ENCODE measurements around the gene WWOX.

Gene WWOX

DNA sequence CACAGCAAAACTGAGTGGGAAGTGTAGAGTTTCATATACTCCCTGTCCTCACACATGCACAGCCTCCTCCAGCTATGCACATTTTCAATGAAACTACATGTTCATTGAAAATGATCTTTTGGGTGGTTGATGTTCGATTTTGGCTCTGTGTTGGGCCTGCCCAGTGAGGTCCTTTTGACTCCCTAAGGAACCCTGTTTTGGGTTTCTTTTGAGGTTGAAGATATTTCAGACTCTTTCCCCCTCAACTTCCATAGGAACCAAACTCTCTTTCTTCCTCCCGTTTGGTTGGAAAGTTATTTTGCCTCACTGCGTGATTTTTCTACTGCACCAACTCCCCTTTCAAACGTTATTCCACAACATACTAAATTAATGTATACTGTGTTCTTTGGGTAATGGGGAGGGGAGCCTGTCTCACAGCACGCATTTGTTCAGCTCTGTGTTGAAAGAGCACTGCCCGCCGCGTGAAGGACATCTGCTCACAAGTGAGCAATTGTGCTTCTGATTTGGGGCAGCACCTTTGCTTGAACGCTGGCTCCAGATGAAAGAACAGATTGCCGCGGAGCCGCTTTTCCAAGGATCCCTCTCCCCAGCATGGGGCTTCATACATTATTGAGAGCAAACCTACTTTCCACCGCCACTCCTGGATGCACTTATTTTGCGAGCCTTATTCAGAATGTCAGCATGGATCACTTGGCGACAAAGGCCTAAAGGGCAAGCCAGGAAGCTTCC is 385.9 kb downstream of the WWOX start:
- in situ Hi-C loops (cut with HindIII; ENCODE audit: low sequenced_read_pairs): no loop called here

DNA sequence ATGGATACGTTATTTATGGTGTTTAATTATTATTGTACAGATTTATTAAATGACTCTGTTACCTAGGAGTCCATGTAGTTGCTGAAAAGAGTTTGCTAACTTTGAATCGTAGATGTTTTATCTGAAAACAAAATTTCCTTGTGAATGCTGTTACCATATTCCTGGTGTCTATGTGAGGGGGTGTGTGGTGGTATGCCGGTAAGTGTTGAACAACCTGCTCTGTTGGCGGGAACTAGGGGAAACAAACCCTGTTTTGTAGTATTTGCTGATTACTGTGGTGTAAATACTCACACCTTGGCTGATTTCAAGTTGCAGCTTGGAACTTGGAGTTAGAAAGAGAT is 386.4 kb downstream of the WWOX start:
- in situ Hi-C loops (cut with HindIII; ENCODE audit: low sequenced_read_pairs): no loop called here

GRCh38 chr16:78487471-78487870 is 388.0 kb downstream of the WWOX start:
- in situ Hi-C loops (cut with HindIII; ENCODE audit: low sequenced_read_pairs): no loop called here

DNA sequence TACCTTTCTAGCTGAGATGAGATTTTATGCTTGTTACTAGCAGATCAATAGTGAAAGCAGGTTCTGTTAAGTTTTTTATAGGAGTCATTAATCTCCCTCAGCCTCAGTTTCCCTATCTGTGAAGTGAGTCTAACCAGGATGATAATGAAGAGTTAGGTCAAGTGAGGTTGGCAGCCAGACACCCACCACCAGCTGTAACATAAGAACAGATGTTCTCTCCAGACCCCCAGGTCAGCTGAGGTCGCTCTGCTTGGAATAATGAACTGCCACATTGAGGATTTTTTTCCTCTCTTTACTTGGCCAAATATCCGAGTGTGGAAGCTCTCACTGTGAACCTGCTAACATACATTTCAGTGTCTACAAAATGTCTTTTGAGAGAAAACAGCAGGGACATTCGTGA is 389.6 kb downstream of the WWOX start:
- in situ Hi-C loops (cut with HindIII; ENCODE audit: low sequenced_read_pairs): no loop called here

DNA sequence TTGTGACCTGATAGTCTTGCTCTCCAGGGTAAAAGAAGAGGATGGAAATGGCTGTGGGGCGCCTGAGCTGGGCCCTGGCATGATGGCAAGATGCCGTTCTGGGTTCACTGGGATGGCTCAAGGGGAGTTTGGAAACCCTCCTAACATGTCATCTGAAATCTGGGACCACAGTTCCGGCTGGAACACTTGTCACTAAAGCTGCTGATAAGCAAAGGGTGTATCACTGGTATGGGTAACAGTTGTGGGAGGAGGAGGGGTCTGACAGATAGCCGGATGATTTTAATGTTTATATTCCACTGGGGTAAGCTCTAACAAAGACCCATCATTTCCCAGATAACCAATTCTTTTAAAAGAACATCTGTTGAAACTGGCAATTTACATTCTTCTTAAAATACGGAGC is 390.2 kb downstream of the WWOX start:
- in situ Hi-C loops (cut with HindIII; ENCODE audit: low sequenced_read_pairs): no loop called here

DNA sequence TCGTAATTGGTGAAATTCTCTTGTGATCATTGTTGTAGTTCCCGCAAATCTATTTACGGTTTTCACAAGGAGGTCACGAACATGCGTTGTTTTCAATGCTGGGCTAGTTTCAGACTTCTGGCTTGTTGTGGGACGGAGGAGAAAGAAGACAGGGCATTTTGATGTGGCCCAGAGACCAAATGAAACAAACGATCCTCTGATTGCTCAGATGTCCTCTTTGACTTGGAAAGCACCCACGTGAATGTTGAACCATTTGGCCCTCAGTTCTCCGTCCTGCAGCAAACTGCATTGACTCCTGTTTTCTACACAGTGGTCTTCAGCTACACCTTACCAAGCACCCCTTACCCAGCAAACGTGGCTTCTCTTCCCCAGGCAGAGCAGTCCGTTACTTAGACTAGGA is 391.0 kb downstream of the WWOX start:
- in situ Hi-C loops (cut with HindIII; ENCODE audit: low sequenced_read_pairs): no loop called here

DNA sequence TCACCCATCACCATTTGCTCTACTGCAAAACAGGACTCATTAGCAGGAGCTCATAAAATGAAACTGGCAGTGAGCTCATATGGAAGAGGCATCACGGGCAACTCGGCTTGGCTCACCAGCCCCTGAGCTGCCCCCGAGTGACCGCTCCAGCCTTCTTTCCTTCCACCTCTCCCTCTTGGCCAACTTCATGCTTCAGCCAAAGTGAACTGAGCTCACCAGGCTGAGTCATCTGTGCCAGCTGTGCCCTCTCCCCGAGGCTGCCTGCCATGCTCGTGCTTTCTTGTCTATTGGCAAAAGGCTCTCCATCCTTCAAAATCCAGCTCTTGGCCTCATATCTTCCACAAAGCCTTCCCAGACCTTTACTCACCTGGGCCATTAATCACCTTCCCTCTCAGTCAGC is 391.4 kb downstream of the WWOX start:
- in situ Hi-C loops (cut with HindIII; ENCODE audit: low sequenced_read_pairs): no loop called here

GRCh38 chr16:78493573-78493972 is 394.1 kb downstream of the WWOX start:
- in situ Hi-C loops (cut with HindIII; ENCODE audit: low sequenced_read_pairs): no loop called here

DNA sequence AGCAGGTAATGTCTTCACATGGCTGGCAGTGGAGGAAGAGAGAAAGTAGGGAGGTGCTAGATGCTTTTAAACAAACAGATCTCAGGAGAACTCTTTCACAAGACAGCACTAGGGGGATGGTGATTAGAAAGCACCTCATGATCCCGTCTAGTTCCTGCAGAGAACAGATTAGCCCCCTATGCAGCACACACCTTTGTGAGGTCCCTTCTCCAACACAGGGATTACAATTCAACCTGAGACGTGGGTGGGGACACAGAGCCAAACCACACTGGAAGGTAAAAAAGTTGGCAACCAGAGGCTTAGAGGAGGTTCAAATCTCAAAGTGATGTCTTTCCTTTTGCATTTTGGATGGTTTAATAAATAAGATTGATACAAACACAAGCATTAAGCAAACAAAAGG is 394.7 kb downstream of the WWOX start:
- in situ Hi-C loops (cut with HindIII; ENCODE audit: low sequenced_read_pairs): no loop called here

DNA sequence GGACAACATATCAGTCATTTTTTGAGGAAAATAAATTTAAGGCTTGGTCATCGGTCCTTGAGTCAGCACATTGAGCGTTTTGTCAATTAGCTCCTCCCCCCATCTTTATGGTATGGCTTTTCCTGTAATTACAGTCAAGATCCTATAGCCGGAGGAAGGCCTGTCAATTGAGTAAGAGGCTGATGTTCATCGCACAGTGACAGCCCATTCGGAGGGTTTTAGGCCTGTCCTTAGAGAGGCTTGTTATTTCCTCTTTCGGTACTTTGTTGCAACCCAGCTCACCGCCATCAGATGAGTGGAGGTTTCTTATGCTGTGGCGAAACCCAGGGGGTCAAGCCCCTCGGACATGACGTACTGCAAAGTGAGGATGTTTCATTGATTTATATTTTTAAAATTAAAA is 395.2 kb downstream of the WWOX start:
- in situ Hi-C loops (cut with HindIII; ENCODE audit: low sequenced_read_pairs): no loop called here

DNA sequence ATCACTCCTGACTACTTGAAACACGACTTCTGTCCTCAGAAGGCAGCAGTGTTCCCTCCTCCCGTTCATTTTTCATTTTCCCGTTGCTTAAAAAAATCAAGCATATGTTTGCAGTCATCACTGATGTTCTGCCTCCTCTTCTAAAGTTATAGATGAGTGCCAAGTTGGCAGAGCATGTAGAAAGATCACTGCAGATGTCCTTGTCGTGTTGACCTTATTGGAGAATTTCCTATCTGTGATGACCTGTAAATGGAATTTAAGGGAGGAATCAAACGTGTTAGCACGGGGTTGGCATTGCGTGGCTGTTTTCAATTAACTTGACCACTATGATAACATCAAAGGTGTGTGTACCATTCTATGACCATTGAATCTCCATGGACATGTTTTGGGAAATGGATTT is 396.7 kb downstream of the WWOX start:
- in situ Hi-C loops (cut with HindIII; ENCODE audit: low sequenced_read_pairs): no loop called here

GRCh38 chr16:78499399-78499798 is 399.9 kb downstream of the WWOX start:
- in situ Hi-C loops (cut with HindIII; ENCODE audit: low sequenced_read_pairs): no loop called here

DNA sequence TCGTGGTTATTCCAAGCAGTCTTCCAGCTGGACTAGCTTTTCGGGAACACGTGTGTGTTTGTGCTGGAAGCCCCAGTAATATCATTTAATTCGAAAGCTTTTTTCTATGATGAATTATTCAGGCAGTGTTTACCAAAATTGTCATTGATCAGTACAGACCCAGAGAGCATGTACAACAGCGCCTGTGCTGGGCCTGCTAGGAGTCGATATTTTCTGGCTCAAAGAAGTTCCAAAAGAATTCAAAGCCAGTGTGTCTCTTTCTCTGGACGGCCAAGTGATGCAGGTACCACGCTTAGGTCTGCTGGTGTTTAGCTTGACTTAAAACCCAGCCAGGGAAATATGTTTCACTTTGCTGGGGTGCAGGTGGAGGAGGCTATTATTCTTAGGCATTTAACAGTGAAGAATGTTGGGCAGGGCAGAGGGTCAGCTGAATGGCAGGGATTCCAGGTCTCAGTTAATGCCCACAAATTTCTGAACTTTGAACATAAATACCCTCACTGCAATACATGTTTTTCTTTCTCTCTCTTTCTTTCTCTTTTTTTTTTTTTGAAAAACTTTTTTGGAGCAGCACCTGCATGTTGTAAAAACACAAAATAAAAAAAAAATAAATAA is 401.3 kb downstream of the WWOX start:
- in situ Hi-C loops (cut with HindIII; ENCODE audit: low sequenced_read_pairs): no loop called here

- in situ Hi-C loops (cut with HindIII; ENCODE audit: low sequenced_read_pairs): no loop called here
Observed at GRCh38 chr16:78501744-78502143, 402.3 kb downstream of the WWOX start.

GRCh38 chr16:78502812-78503350 is 403.4 kb downstream of the WWOX start:
- in situ Hi-C loops (cut with HindIII; ENCODE audit: low sequenced_read_pairs): no loop called here

DNA sequence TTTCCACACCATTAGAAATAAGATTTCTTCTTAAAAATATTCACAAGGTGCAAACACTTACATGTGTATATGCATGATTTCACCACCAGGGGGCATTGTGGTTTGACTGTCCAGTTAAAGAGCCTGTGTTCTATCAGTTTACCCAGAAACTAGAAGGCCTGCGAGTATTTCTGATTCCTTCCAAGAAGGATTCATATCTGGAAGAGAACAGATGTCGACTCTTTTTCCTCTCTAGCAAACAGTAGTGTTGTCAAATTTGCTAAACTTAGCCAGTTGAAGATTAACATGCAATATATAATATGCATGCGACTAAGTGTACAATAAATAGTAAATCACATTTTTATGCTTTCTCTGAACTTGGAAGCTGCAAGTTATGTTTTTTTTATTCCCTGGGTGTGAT is 404.1 kb downstream of the WWOX start:
- in situ Hi-C loops (cut with HindIII; ENCODE audit: low sequenced_read_pairs): no loop called here

DNA sequence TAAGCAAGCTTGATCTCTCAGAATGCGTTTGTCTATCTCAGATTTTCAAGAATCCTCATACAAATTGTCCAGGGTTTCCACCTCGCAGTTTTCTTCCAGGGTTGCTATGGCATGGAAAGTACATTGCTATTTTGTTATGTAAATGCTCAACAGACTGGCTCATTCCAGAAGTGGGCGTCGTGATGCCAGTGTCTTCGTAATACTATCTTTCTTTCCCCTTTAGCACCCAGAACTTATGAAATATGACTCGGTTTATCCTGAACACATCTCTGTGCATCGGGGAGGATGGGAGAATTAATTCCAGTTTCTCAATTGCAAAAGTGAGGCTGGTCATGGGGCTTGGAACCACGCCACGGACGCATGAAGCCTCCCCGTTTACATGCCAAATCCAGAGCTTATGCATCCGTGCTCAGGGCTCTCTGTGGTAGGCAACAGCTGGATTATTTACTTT is 405.0 kb downstream of the WWOX start:
- in situ Hi-C loops (cut with HindIII; ENCODE audit: low sequenced_read_pairs): no loop called here

DNA sequence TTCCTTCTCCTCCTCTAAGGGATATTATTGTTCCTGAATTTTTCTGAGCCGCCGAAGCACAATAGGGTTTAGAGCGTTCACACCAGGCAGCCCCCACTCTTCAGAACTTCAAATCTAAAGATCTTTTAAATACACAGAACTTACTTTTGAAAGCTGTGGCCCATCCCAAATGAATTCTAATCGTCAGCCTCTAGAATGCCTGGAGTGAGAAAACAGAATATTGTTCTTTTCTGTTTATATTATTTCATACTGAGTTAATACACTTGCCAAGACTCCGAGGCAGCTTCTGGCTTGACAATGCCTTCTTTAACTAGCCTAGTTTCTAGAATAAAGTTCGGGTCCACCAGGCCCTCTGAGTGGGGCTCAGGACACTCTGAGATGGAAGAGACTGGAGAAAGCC is 405.6 kb downstream of the WWOX start:
- in situ Hi-C loops (cut with HindIII; ENCODE audit: low sequenced_read_pairs): no loop called here

DNA sequence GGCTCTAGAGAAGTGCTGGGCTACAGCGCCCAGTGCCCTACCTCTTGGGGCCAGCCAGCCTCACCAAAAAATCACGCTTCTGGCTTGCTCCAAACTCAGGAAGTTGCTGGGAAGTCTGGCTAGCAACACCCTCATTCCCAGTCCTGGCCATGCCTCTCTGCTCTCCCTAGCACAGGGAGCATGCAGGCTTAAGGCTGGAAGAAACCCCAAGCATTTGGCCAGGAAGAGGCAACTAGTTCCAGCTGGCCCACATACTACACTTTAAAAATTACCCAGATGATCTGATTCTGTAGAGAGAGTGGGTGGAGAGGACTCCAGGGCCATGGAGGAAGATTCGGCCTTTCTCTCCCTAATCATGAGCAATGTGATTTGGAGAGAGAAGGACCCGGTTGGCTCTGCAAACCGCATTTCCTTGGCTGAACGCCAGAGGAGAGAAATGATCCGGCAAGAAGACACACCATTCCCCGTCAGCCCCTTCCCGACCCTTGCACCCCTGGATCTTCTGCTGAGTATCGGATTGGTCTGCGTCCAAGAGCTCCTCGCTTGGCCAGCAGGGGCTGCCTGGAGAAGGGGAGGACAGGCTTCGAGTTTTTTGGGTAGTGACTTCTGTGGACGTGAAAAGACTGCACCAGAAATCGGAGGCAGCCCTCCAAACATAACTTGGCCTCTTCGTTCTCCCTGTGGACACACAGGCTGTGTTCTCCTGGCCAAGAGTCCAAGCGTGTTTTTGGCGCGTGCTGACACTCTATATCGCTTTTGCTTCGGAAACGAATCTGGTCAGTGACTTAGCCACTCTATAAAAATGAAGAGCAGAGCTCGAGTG is 406.3 kb downstream of the WWOX start:
- in situ Hi-C loops (cut with HindIII; ENCODE audit: low sequenced_read_pairs): no loop called here

- in situ Hi-C loops (cut with HindIII; ENCODE audit: low sequenced_read_pairs): no loop called here
Observed at GRCh38 chr16:78506367-78507193, 407.1 kb downstream of the WWOX start.

GRCh38 chr16:78507576-78507975 is 408.1 kb downstream of the WWOX start:
- in situ Hi-C loops (cut with HindIII; ENCODE audit: low sequenced_read_pairs): no loop called here
